H1 (cell line): ENCODE results near the gene C1orf21. TPM values are rescaled to one million over a fixed set of nuclear protein-coding genes. Genes with fewer than 3 reads are reported as not detected.

Source experiments
- CTCF ChIA-PET: fragments of 300-600 bp; sonication (Branson Sonifier 250); formaldehyde crosslinking; loops from one replicate; lab custom pipeline; 2021; ENCODE audit not compliant: partially characterized antibody; lab: Charles Lee
- POLR2A ChIA-PET: fragments of 300-600 bp; sonication (Branson Sonifier 250); formaldehyde crosslinking; loops from one replicate; lab custom pipeline; 2021; ENCODE audit warnings: inconsistent platforms; ENCODE audit not compliant: partially characterized antibody; lab: Charles Lee
- DNase-seq, 2 experiments: peaks; one replicate each; pipeline versions ENCODE4 v3.0.0 to v3.0.0-alpha.2; 2010 to 2022; ENCODE audit warnings: low spot score in 2 of 2, low read depth in 1 of 2, mixed read lengths in 1 of 2
- FAIRE-seq: peaks from 2 replicates; lab custom pipeline; 2011; peaks lifted over from hg19 to GRCh38; lab: Jason Lieb, UNC
- H2AFZ ChIP-seq: 2 replicates; pipeline ENCODE4 v1.8.1; 2012; ENCODE audit warnings: low read length, inconsistent platforms
- H2AK5ac ChIP-seq: 2 replicates; pipeline ENCODE4 v1.6.1; 2013; ENCODE audit warnings: low read depth, low read length
- H2BK120ac ChIP-seq: replicated peaks from 2 replicates; pipeline ENCODE3; 2013; ENCODE audit warnings: low read depth, low read length, inconsistent platforms
- H2BK12ac ChIP-seq: 2 replicates; pipeline ENCODE4 v1.6.1; 2013; ENCODE audit warnings: low read depth, low read length
- H2BK15ac ChIP-seq: 2 replicates; pipeline ENCODE4 v1.6.1; 2013; ENCODE audit warnings: low read length
- H2BK20ac ChIP-seq: 2 replicates; pipeline ENCODE4 v1.6.1; 2013; ENCODE audit warnings: low read length
- H2BK5ac ChIP-seq: 2 replicates; pipeline ENCODE4 v1.6.1; 2013; ENCODE audit warnings: low read depth, low read length
- H3K14ac ChIP-seq: 2 replicates; pipeline ENCODE4 v1.6.1; 2013; ENCODE audit warnings: inconsistent platforms; ENCODE audit not compliant: insufficient read length
- H3K18ac ChIP-seq: 2 replicates; pipeline ENCODE4 v1.6.1; 2013; ENCODE audit warnings: low read length; ENCODE audit errors: extremely low read depth
- H3K23ac ChIP-seq: 2 replicates; pipeline ENCODE4 v1.6.1; 2013; ENCODE audit warnings: inconsistent platforms; ENCODE audit not compliant: insufficient read length
- H3K23me2 ChIP-seq: 2 replicates; pipeline ENCODE4 v1.6.1; 2013; ENCODE audit warnings: low read depth, low read length
- H3K27ac ChIP-seq: 2 replicates; pipeline ENCODE4 v1.6.1; 2011; ENCODE audit warnings: low read depth, low read length, inconsistent platforms
- H3K27me3 ChIP-seq, 4 experiments: replicated peaks in 1 of 4; 1 replicate in 1 of 4; 2 replicates in 3 of 4; pipeline versions ENCODE4 v1.6.1 to v1.8.1; 2011 to 2013; ENCODE audit warnings: low read length in 3 of 4, mild to moderate bottlenecking in 3 of 4, inconsistent platforms in 2 of 4, mixed read lengths in 2 of 4, moderate library complexity in 1 of 4; ENCODE audit not compliant: control insufficient read depth in 3 of 4, insufficient read depth in 3 of 4; ENCODE audit errors: extremely low read depth in 1 of 4
- H3K36me3 ChIP-seq, 4 experiments: 2 replicates each; pipeline versions ENCODE4 v1.6.1 to v1.8.1; 2011 to 2013; ENCODE audit warnings: mild to moderate bottlenecking in 4 of 4, low read length in 3 of 4, moderate library complexity in 2 of 4, control low read depth in 1 of 4, inconsistent platforms in 1 of 4; ENCODE audit not compliant: insufficient read depth in 4 of 4, control insufficient read depth in 2 of 4
- H3K4ac ChIP-seq: replicated peaks from 2 replicates; pipeline ENCODE3; 2013; ENCODE audit warnings: low read length, low read depth, mixed read lengths, inconsistent platforms; ENCODE audit not compliant: insufficient read length
- H3K4me1 ChIP-seq, 4 experiments: replicated peaks in 1 of 4; 1 replicate in 1 of 4; 2 replicates in 3 of 4; pipeline versions ENCODE4 v1.6.1 to v1.8.1; 2011 to 2013; ENCODE audit warnings: low read length in 3 of 4, inconsistent platforms in 2 of 4, mixed read lengths in 1 of 4; ENCODE audit not compliant: insufficient read depth in 4 of 4, control insufficient read depth in 3 of 4
- H3K4me2 ChIP-seq, 2 experiments: 2 replicates each; pipeline versions ENCODE4 v1.6.1 to v1.8.1; 2011 to 2013; ENCODE audit warnings: low read depth in 2 of 2, low read length in 2 of 2, control low read depth in 1 of 2, inconsistent platforms in 1 of 2, mild to moderate bottlenecking in 1 of 2; ENCODE audit not compliant: insufficient read depth in 1 of 2
- H3K4me3 ChIP-seq, 4 experiments: fragments of 200-600, 300-600 bp in 1 of 4; sonication (generic), shearing (Covaris generic), sonication (Bioruptor Twin) in 1 of 4; 2 replicates each; pipeline versions ENCODE4 v1.5.1 to v1.8.1; 2011 to 2016; ENCODE audit warnings: low read length in 4 of 4, low read depth in 3 of 4, control low read depth in 2 of 4, inconsistent platforms in 2 of 4, mild to moderate bottlenecking in 2 of 4, mixed read lengths in 1 of 4, moderate library complexity in 1 of 4; ENCODE audit not compliant: insufficient read depth in 2 of 4; ENCODE audit errors: extremely low read depth in 1 of 4
- H3K56ac ChIP-seq: replicated peaks from 2 replicates; pipeline ENCODE3; 2013; ENCODE audit warnings: low read depth, mild to moderate bottlenecking, mixed read lengths, low read length, inconsistent platforms; ENCODE audit not compliant: insufficient read length
- H3K79me1 ChIP-seq: 2 replicates; pipeline ENCODE4 v1.6.1; 2013; ENCODE audit warnings: low read depth, low read length, control low read depth
- H3K79me2 ChIP-seq, 2 experiments: 2 replicates each; pipeline versions ENCODE4 v1.6.1 to v1.8.1; 2012 to 2013; ENCODE audit warnings: low read length in 2 of 2, mild to moderate bottlenecking in 2 of 2, inconsistent platforms in 1 of 2; ENCODE audit not compliant: insufficient read depth in 2 of 2, control insufficient read depth in 1 of 2
- H3K9ac ChIP-seq, 4 experiments: replicated peaks in 1 of 4; 1 replicate in 1 of 4; 2 replicates in 3 of 4; pipeline versions ENCODE4 v1.6.1 to v1.8.1; 2011 to 2013; ENCODE audit warnings: low read depth in 3 of 4, low read length in 3 of 4, control low read depth in 2 of 4, mild to moderate bottlenecking in 2 of 4, moderate library complexity in 2 of 4, inconsistent platforms in 1 of 4; ENCODE audit errors: extremely low read depth in 1 of 4
- H3K9me3 ChIP-seq, 2 experiments: 2 replicates each; pipeline versions ENCODE4 v1.6.1 to v1.8.1; 2012 to 2013; ENCODE audit warnings: mild to moderate bottlenecking in 2 of 2, moderate library complexity in 2 of 2, control low read depth in 1 of 2, inconsistent platforms in 1 of 2, low read depth in 1 of 2, low read length in 1 of 2, mixed read lengths in 1 of 2; ENCODE audit not compliant: insufficient read depth in 2 of 2
- H4K20me1 ChIP-seq, 2 experiments: replicated peaks in 1 of 2; 2 replicates each; pipeline versions ENCODE3 to v1.8.1; 2011 to 2013; ENCODE audit warnings: inconsistent platforms in 2 of 2, low read length in 2 of 2, mild to moderate bottlenecking in 1 of 2; ENCODE audit not compliant: insufficient read depth in 2 of 2, control insufficient read depth in 1 of 2
- H4K5ac ChIP-seq: 2 replicates; pipeline ENCODE4 v1.6.1; 2013; ENCODE audit warnings: low read length, low read depth, mixed read lengths, inconsistent platforms; ENCODE audit not compliant: insufficient read length
- H4K8ac ChIP-seq: 2 replicates; pipeline ENCODE4 v1.8.0; 2013; ENCODE audit warnings: mild to moderate bottlenecking, moderate library complexity, low read length, inconsistent platforms; ENCODE audit not compliant: insufficient read depth; ENCODE audit errors: extremely low read depth
- H4K91ac ChIP-seq: replicated peaks from 2 replicates; pipeline ENCODE3; 2013; ENCODE audit warnings: low read length, mixed read lengths, inconsistent platforms; ENCODE audit not compliant: insufficient read length
- CBX5 ChIP-seq: fragments of 300-800, 300-1000 bp; sonication (generic); IDR thresholded peaks from 2 replicates; pipeline ENCODE4 v1.7.1; 2016; ENCODE audit warnings: antibody characterized with exemption, low read length, low read depth
- CEBPB ChIP-seq: IDR thresholded peaks from 2 replicates; pipeline ENCODE4 v1.6.1; 2012; ENCODE audit warnings: low read depth, low read length
- CHD1 ChIP-seq: IDR thresholded peaks from 2 replicates; pipeline ENCODE4 v1.6.1; 2012; ENCODE audit warnings: low read depth, low read length, improper control_type of control experiment
- CHD2 ChIP-seq: IDR thresholded peaks from 2 replicates; pipeline ENCODE4 v1.6.1; 2012; ENCODE audit warnings: low read length, improper control_type of control experiment
- HDAC6 ChIP-seq: IDR thresholded peaks from one replicate; pipeline ENCODE4 v1.7.1; 2012; ENCODE audit warnings: low read depth, mild to moderate bottlenecking, inconsistent platforms, low read length, moderate library complexity
- JUN ChIP-seq: IDR thresholded peaks from 2 replicates; pipeline ENCODE4 v1.6.1; 2011; ENCODE audit warnings: low read depth, mild to moderate bottlenecking, improper control_type of control experiment, low read length
- KDM4A ChIP-seq: IDR thresholded peaks from one replicate; pipeline ENCODE4 v1.7.1; 2012; ENCODE audit warnings: low read depth, mild to moderate bottlenecking, moderate library complexity, low read length, inconsistent platforms; ENCODE audit not compliant: severe bottlenecking
- RNF2 ChIP-seq: fragments of 200-900, 300-1000 bp; sonication (generic); IDR thresholded peaks from 2 replicates; pipeline ENCODE4 v1.7.1; 2016; ENCODE audit warnings: borderline replicate concordance, low read depth, mild to moderate bottlenecking, antibody characterized with exemption, low read length; ENCODE audit not compliant: poor library complexity, severe bottlenecking; ENCODE audit errors: missing control alignments
- SP1 ChIP-seq: IDR thresholded peaks from 2 replicates; pipeline ENCODE4 v1.6.1; 2011; ENCODE audit warnings: low read depth, low read length
- SP2 ChIP-seq: IDR thresholded peaks from 2 replicates; pipeline ENCODE4 v1.6.1; 2012; ENCODE audit warnings: mild to moderate bottlenecking, low read length, inconsistent platforms
- SP4 ChIP-seq: IDR thresholded peaks from 2 replicates; pipeline ENCODE4 v1.6.1; 2012; ENCODE audit warnings: low read length, inconsistent platforms
- SRF ChIP-seq: IDR thresholded peaks from 2 replicates; pipeline ENCODE4 v1.6.1; 2011; ENCODE audit warnings: mild to moderate bottlenecking, low read depth, low read length, moderate library complexity
- WGBS, 2 experiments: shearing (Covaris generic) in 1 of 2; methylation state at CpG; one replicate each; pipeline versions ENCODE4 v1.1.6 to v1.1.7; 2013 to 2015; ENCODE audit warnings: low lambda C conversion rate in 2 of 2, mixed read lengths in 2 of 2, inconsistent platforms in 1 of 2, low coverage in 1 of 2, missing lambda C conversion rate in 1 of 2; ENCODE audit not compliant: insufficient replicate concordance in 2 of 2, insufficient coverage in 1 of 2, insufficient read length in 1 of 2; ENCODE audit errors: extremely low coverage in 1 of 2, missing lambda C conversion rate in 1 of 2; 5-methylcytosine and 5-hydroxymethylcytosine counted together
- polyA plus RNA-seq, 7 experiments: library from polyadenylated mRNA; depleted of rRNA in 3 of 7; stranded (reverse) in 5 of 7; unstranded in 2 of 7; fragments of >200 nt in 5 of 7; fragments of 200-250 nt in 2 of 7; gene quantifications; 1 replicate in 5 of 7; 2 replicates in 1 of 7; 4 replicates in 1 of 7; pipeline versions ENCODE4 v1.2.1 to v1.2.3, GENCODE V29; 2011 to 2013; ENCODE audit warnings: missing spikeins in 2 of 7, mixed read lengths in 2 of 7
- total RNA-seq: library from RNA; stranded (reverse); fragmentation: NEBNext Ultra II Directional; extraction: Animal tissue kit (Norgen Biotek cat#: 25700); gene quantifications from 2 replicates; pipeline ENCODE4 v1.2.1, GENCODE V29; 2021
- TF ChIP-seq, protein P1 (sequence below): IDR thresholded peaks from 2 replicates; pipeline ENCODE4 v1.6.1; 2012; ENCODE audit warnings: low read length, inconsistent platforms

The C1orf21 gene
- total and polyA plus RNA-seq, 2 of the 8 experiments (the other 6 are each of a cell fraction or from before 2014, with no cell fraction given) = 16.6 to 51.0 TPM

DNA sequence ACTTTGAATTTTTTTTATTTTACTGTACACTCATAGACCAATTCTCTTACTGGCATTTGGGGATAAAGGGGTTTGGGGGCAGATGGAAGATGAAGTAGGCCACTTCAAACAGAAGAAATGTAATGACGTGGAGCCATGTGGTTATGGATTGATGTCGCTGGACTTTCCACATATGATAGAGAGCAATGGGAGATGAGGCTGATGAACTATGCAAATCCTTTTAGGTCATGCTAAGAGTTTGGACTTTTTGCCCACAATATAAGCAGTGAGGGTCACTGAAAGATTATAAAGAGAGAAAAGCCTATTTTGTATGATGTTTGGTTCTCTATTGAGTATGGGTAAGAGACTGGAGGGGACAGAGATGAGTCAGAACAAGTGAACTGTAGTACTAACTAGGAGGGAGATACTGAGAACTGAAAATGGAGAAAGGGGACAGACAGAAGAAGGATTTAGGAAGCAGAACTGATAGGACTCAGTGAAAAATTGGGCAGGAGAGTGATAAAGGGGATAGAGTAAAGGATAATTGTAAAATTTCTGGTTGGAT is 9.2 kb downstream of the C1orf21 start:
- DNase-seq (no peak), FAIRE-seq (no peak)
- no peak overlapping the region for H2AK5ac ChIP-seq
- no peak overlapping the region for H3K4ac ChIP-seq
- H3K18ac ChIP-seq = no peak overlapping the region
- no peak overlapping the region for H2BK120ac ChIP-seq
- H4K8ac ChIP-seq = no peak overlapping the region
- H3K23me2 ChIP-seq = no peaks in the 10 kb centered on the region
- peaks cover 6 to 9% of the 10 kb centered on the region in 2 experiments for H4K20me1 ChIP-seq
- H2BK5ac ChIP-seq = no peak overlapping the region
- H2BK20ac ChIP-seq = no peak overlapping the region
- peaks cover 18 to 99% of the 10 kb centered on the region in 2 experiments; a peak in 3 of 4 replicates for H3K79me2 ChIP-seq
- H2AFZ ChIP-seq = no peak overlapping the region
- no peak overlapping the region for H2BK15ac ChIP-seq
- peaks cover 3% of the 10 kb centered on the region for H3K79me1 ChIP-seq
- H3K4me1 ChIP-seq = peaks cover 0 to 6% (median 3%) of the 10 kb centered on the region in 4 experiments; a peak in 3 of 7 replicates
- H3K14ac ChIP-seq = no peak overlapping the region
- no peak overlapping the region for H2BK12ac ChIP-seq
- H3K4me3 ChIP-seq = no peak overlapping the region
- H3K9ac ChIP-seq = no peak overlapping the region
- no peak overlapping the region for H3K23ac ChIP-seq
- ChIA-PET CTCF (no interaction called here), POLR2A (interaction anchor here (0.6 kb wide), 1 partner anchor 9 kb away, joined by 10 read pairs; the partner anchor contains the start of gene C1orf21)
- no peaks in the 10 kb centered on the region for H3K27me3 ChIP-seq
- WGBS, 2 experiments = 97% methylated on average over 2 of the region's 2 CpGs; no CpG with 5 or more reads in 1 of the 2 experiments
- no peak overlapping the region for H3K27ac ChIP-seq
- TF ChIP-seq SP4 (no peak), SRF (no peak), CHD1 (no peak), SP1 (no peak), RNF2 (no peak), KDM4A (no peak), CBX5 (no peak), SP2 (no peak), CEBPB (no peak), HDAC6 (no peak), CHD2 (no peak), JUN (no peak)
- TF ChIP-seq, protein P1, sequence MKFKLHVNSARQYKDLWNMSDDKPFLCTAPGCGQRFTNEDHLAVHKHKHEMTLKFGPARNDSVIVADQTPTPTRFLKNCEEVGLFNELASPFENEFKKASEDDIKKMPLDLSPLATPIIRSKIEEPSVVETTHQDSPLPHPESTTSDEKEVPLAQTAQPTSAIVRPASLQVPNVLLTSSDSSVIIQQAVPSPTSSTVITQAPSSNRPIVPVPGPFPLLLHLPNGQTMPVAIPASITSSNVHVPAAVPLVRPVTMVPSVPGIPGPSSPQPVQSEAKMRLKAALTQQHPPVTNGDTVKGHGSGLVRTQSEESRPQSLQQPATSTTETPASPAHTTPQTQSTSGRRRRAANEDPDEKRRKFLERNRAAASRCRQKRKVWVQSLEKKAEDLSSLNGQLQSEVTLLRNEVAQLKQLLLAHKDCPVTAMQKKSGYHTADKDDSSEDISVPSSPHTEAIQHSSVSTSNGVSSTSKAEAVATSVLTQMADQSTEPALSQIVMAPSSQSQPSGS = no peak
- no peak overlapping the region for H3K4me2 ChIP-seq
- no peaks in the 10 kb centered on the region for H3K9me3 ChIP-seq
- no peak overlapping the region for H4K91ac ChIP-seq
- no peak overlapping the region for H3K56ac ChIP-seq
- no peak overlapping the region for H4K5ac ChIP-seq
- H3K36me3 ChIP-seq = no peaks in the 10 kb centered on the region
